Coronary artery (tissue), 2 donors: ENCODE data around the gene TSGA10IP.

Experiments used
- DNase-seq: peaks from one replicate; pipeline ENCODE4 v3.0.0-alpha.2; 2017; ENCODE audit warnings: low spot score
- H3K27ac ChIP-seq, 2 donors: fragments of 200-600 bp; sonication (generic); one replicate each; pipeline ENCODE4 v1.5.1; 2016 to 2019
- H3K4me3 ChIP-seq: fragments of 200-600 bp; sonication (generic); 2 replicates; pipeline ENCODE4 v1.5.1; 2016; ENCODE audit warnings: mild to moderate bottlenecking, moderate library complexity
- CTCF ChIP-seq: fragments of 200-600 bp; sonication (generic); IDR thresholded peaks from one replicate; pipeline ENCODE4 v1.5.1; 2019; ENCODE audit warnings: antibody characterized with exemption

TSGA10IP gene

GRCh38 chr11:65917434-65918210, 27.7 kb upstream of the TSGA10IP start:
- no peak for DNase-seq
- H3K4me3 ChIP-seq, result peak overlapping the region; percentile 82

GRCh38 chr11:65918211-65919140, 26.8 kb upstream of the TSGA10IP start, which contains the start of gene C11orf68:
Gene C11orf68 (minus strand): TSS chr11:65919062. CDS start chr11:65919031, 31 bp downstream.
- no peak for DNase-seq
- no peak for TF ChIP-seq CTCF
- H3K27ac ChIP-seq, result peak within 1 kb of the TSS; percentile 96 to 98
- peak within 1 kb of the TSS; percentile 88 for H3K4me3 ChIP-seq

More at GRCh38 chr11:65917434-65918210, 27.7 kb upstream of the TSGA10IP start:
- H3K27ac ChIP-seq, result peak overlapping the region; percentile 96 to 98
- TF ChIP-seq CTCF, result no peak

- Histone ChIP-seq H3K27ac (peak within 1 kb of the TSS; percentile 96 to 98), H3K4me3 (peak within 1 kb of the TSS; percentile 88)
- TF ChIP-seq CTCF, result no peak
- DNase-seq, result peak; percentile 99
These were observed 26.1 kb upstream of the TSGA10IP start, which contains the start of gene DRAP1 for GRCh38 chr11:65919141-65919572. Gene DRAP1 (plus strand): TSS chr11:65919426. CDS start chr11:65919502, 76 bp downstream.

GRCh38 chr11:65919573-65920371, 25.5 kb upstream of the TSGA10IP start:
- Histone ChIP-seq H3K4me3 (peak overlapping the region; percentile 88), H3K27ac (peak overlapping the region; percentile 70 to 93)
- DNase-seq, result no peak
- TF ChIP-seq CTCF, result no peak

- peak overlapping the region; percentile 70 to 93 for H3K27ac ChIP-seq
- TF ChIP-seq CTCF, result no peak
- no peak for DNase-seq
These were observed 24.9 kb upstream of the TSGA10IP start for GRCh38 chr11:65920372-65920802.

GRCh38 chr11:65921033-65921555, 24.2 kb upstream of the TSGA10IP start:
- peak overlapping the region; percentile 88 for H3K4me3 ChIP-seq
- no peak overlapping the region for H3K27ac ChIP-seq
- TF ChIP-seq CTCF, result no peak
- DNase-seq, result no peak

More at GRCh38 chr11:65920372-65920802, 24.9 kb upstream of the TSGA10IP start:
- peak overlapping the region; percentile 88 for H3K4me3 ChIP-seq
